Ammon's horn (tissue), 1 donor: ENCODE results near the gene RABGEF1.
"Not testable (repeated sequence)": the region's sequence is repeated elsewhere in the genome, so short reads cannot be mapped to it uniquely, and the experiment has no call there.

ENCODE experiments used
- DNase-seq: peaks from one replicate; pipeline ENCODE4 v3.0.0-alpha.2; 2016; ENCODE audit warnings: low spot score

Gene RABGEF1

DNA sequence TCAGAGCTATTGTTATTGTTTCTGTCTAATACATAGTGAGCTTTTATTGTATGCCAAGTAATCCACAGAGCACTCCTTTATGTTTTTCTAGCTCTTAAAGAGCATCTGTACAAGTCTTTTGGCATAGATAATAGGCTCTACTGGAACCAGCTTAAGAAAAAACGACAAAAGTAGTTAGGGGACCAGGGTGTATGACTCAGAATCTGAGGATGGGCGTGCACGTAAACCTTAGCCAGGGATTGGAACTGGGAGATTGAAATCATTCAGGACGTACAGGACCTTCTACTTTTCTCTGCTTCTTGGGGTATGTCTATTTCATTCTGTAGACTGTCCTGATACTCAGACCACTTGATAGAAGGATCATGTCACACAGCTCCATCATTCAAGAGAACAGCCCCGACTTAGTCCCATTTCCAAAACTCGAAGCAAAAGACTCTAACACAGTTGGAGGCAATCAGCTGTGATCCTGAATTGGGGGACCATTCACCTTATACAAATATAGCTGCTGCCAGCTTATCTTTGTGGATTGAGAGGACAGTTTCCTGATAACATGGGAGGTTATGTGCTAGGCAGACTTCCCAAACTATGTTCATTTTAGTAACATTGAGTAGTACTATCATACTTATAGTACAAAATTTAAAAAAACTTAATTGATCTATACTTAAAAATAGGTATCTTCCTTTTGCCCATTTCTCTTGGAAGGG, 24.9 kb downstream of the RABGEF1 start:
- DNase-seq: not testable (repeated sequence)

DNA sequence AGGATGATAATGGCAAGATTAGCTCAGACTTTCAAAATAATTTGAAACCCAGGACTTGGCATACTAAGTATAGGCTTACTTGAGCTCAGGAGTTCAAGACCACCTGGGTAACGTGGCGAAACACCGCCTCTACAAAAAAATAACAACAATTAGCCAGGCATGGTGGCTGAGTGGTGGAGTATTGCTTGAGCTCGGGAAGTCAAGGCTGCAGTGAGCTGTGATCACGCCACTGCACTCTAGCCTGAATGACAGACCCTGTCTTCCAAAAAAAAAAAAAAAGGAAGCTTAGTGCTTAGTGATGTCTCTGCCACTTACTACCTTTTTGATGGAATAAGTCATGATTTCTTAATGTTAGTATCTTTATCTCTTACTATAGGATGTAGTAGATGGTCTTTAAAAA, 25.5 kb downstream of the RABGEF1 start:
- no peak for DNase-seq

DNA sequence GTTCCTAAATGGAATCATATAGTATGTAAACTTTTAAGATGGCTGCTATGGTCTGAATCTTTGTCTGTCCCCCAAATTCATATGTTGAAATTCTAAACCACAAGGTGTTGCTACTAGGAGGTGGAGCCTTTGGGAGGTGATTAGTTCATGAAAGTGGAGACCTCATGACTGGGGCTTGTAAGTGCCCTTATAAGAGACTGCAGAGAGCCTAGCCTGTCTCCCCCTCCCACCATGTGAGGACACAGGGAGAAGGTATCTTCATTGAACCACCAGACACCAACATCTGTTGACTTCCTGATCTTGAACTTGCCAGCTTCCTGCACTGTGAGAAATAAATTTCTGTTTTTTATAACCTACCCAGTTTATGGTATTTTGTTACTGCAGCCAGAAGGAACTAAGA, 27.0 kb downstream of the RABGEF1 start:
- DNase-seq: not testable (repeated sequence)

DNA sequence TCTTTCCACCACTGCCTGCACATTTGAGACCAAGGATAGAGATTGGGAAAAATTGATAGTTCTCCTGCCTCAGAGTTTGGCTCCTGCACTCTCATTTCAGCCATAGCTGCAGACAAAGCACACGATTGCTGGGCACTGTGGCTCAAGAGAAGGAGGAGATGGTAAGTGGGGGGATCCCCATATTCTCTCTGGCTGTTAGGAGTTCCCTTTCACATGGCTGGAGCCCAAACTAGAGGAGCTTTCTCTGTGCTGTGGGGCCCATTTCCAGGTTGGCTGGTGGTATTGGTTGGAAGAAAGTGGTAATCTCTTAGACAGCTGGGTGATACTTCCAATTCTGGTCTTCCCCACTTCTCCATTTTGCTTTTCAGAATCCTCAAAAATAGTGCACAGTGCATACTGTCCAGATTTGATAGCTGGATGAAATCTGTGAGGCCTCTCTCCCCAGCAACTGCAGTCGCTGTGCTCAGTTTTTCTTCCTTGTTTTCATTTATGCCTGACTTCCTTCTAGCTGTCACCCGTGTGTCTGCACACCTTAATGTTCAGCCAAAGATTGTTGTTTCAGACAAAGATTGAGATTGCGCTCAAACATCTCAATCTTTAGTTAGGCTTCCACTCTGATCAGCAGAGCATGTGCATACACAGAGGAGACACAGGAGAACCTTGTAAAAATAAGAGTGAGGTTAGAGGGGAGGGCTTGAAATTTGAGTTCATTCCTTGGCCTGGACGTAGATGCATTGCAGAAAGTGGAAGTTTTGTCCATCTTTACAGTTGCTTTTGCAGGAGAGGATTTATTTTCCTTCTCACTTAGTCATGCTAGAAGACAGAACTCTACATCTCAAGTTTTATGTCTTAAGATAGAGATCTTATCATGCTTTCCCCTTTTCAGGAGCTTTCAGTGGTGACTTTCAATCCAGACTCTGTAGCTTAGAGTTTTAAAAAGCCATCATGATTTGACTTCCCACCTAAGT, 28.6 kb downstream of the RABGEF1 start:
- DNase-seq: no peak

DNA sequence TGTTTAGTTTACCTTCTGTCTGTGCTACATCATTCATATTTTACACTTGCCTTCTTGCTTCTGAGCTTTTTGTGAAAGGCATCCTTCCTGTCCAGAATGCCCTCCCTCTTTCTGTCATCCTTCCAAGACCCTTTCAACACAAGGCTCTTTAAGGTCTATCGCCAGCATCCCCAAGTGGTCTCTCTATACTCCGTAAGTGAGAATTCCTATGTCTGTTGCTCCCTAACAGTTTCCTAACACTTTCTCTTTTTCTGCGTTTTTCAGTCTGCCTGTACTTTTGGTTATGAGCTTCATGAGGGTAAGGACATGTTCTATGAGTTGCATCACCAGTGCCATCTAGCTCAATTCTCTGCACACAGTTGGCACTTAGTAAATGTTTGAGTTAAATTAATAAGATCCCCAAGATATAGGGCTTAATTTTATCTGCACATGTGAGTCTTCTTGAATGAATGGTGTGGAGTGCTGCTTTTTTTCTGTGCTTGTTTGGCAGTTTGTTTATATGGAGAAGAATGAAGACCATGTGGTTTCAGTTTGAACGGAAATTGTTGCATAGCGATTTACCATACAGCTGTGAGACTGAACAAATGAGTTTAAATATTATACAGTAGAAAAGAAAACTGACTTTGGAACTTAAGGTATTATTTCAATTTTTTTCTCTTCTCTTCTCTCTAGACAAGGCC, 29.4 kb downstream of the RABGEF1 start:
- peak; percentile 20 for DNase-seq

DNA sequence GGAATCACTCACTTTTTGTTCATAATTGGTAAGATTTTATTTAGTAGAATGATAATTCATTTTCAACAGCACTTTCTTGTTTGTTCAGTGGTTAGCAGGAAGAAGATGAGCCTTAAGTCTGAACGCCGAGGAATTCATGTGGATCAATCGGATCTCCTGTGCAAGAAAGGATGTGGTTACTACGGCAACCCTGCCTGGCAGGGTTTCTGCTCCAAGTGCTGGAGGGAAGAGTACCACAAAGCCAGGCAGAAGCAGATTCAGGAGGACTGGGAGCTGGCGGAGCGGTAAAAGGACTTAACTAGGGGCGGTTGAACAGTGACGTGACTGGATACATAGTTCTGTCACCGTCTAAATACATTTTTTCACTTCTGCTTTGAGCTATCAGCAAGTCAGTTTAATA, 31.3 kb downstream of the RABGEF1 start:
- peak; percentile 43 for DNase-seq

DNA sequence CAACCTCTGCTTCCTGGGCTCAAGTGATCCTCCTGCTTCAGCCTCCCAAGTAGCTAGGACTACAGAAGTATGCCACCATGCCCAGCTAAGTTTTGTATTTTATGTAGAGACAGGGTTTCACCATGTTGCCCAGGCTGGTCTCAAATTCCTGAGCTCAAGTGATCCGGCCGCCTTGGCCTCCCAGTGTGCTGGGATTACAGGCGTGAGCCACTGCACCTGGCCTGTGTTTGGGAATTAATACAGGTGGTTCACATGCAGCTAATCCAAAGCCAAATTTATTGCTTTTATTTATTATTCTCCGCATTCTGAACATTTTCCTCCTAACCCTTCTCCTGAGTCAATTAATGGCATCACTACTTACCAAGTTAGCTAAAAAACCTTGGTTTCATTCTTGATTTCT, 33.2 kb downstream of the RABGEF1 start:
- not testable (repeated sequence) for DNase-seq

DNA sequence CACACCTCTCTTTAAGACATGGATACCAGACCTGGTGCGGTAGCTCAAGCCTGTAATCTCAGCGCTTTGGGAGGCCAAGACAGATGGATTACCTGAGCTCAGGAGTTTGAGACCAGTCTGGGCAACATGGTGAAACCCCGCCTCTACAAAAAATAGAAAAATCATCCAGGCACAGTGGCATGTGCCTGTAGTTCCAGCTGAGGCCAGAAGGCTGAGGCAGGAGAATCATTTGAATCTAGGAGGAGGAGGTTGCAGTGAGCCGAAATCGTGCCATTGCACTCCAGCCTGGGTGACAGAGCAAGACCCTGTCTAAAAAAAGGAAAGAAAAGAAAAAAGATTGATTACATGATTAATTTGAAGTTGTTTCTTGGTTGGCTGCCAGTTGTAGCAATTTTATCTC, 35.9 kb downstream of the RABGEF1 start:
- not testable (repeated sequence) for DNase-seq

DNA sequence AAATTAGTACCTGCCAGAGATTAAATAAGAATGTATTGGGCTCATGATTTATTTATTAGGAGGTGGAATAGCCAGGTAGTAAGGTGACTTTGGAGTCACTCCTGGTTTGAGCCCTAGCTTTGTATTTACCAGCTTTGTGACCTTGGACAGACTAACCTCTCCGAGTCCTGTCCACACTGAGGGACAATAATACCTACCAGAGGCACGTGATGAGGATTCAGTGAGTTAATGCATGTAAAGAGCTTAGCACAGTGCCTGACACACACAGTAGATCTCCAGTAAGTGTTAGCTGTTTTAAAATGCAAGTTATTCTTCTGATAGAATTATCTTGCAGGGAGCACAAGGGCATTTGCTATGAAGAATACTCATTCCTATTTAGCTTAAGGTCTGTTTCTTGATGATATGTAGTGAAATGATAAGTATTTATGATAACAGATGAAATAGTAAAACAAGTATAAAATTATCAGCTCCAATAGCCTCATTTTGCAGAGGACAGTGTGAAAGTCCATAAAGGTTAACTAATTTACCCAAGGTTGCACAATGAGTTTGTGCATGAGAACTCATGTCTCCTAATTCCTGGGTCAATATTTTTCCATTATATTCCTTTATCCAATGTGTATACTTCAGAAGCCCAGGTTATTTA, 36.4 kb downstream of the RABGEF1 start:
- DNase-seq: no peak

DNA sequence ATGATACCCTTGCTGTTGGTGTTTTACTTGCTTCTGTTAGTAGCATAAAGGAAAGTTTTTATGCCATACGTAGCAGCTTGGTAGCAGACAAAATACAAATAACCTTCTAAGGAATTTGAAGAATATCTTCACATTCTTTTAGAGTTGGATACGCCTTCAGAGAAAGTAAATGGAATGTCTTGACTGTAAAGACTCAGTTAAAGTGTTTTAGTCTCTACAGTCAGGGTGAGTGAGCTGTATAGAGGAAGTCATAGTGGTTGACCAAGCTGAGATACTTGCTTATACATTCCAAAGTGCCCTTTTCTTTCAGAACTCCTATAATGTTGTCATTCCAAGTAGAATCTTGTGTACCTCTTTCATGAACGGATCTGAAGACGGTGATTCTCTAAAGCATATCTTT, 37.7 kb downstream of the RABGEF1 start:
- no peak for DNase-seq

DNA sequence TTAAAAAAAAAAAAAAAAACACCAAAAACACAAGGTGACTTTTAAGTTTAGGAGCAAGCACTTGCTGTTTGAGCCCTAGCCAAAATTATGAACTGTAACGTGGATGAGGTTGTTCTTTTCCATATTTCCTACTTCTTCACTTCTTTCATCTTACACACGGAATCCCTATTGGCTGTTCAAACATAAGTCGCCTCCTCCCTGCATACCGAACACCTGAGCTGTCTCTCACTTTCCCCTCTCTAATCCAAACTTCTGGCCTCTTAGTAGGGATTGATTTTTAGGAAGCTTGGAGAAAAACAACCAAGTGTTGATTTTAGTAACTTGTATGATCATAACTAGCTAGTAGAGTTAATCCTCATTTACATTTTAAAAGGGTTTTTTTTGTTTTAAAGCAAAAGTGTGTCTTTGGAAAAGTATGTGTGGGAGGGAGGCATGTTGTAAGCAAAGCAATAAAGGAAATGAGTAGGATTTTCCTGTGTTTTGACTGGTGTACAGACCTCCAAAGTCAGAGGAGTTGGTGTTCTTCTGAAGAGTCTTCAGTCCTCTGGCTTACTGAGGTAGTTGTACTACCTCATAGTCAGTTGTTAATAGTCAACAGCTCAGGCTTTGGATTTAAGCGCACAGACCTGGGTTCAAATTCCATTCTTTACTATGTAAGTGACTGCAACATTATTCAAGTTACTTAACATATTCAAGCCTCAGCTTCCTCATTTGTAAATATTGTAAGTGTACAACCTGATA, 39.3 kb downstream of the RABGEF1 start:
- no peak for DNase-seq

DNA sequence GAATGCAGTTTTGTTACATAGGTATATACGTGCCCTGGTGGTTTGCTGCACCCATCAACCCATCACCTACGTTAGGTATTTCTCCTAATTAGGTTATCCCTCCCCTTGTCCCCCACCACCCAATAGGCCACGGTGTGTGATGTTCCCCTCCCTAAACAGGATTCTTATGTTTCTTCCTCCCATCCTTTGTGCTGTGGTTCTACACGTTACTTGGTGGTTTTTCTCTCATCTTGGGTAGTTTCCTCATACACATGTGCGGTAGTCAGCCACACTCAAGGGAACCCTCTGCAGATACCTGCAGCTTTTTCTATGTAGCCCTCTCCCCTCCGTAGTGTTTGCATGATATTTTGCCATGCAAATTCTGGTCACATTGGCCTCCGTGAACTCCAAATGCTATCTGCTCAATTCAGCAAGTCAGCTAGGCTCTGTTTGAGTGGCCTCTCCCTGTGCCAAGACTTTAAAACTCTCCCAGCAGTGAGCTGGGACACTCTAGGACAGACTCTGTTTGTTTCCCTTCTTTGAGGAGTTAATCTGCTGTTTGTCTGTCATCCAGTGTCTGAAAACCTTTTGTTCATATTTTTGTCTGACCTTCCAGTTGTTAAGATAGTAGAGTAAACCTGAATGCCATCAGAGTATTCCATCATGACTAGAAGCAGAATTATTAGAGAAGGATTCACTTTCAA, 41.0 kb downstream of the RABGEF1 start:
- no peak for DNase-seq

DNA sequence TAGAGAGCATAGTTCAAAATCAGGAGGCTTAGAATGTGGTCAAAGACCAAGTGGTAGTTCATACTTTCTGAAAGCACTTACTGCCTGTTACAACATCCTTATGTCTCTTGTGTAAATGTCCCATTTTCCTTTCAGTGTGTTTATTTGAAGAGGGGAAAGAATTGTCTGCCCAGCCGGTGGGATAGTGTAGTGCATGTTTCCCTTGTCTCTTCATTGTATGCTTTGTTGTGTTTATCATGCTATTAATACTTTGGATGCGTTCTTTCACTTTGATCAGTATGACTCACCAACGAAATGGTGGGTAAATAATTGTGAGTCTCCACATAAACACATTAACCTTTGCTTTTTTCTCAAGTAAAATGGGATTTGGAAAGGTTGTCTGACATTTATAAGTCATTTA, 42.3 kb downstream of the RABGEF1 start:
- not testable (repeated sequence) for DNase-seq

DNA sequence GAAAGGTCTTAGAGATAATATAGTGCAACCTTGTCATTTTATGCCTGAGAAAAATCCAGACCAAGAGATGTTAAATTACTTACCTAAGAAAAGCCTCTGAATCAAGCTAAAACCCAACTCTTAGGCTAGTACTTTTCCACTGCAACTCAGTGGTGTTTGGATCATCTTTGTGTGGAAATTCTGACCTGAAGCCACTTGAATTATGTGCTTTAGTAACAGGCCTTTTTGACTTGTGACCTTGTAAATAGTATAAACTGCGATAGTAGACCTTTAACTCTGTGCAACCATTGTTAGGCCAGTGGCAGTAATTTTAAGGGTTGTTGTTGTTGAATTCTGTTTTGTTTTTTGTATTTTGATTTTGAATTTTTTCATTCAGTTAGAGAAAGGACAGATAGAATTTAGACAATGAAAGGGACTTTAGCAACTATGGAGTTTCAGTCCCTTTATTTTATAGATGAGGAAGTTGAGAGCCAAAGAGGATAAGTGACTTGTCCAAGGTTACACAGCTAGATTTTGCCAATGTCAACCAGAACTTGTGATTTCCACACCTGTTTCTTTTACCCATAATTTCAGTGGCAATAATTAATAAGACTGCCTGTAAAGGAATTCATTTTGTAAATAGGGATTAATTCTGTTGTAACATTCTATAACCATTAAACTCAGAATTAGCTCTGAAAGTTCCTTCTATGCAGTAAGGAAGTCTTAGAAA, 43.5 kb downstream of the RABGEF1 start:
- DNase-seq: not testable (repeated sequence)

DNA sequence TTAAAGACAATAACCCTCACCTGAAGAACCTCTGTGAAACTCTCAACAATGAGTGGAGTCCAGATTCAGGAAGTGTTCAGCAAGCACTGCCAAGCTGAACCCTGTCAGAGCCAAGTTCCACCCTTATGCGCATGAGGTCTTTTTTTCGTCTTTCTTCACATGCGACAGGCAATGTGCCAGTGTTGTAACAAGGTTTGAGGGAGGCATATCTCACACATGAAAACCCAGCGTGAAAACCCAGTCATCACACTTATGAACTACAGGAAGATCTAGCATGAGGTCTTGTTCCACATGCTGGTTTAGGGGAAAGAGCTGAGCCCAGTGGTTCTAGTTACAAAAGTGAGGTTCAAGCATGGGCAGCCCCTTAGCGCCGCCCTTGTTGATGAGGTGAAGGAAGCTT, 49.7 kb downstream of the RABGEF1 start:
- DNase-seq: no peak

DNA sequence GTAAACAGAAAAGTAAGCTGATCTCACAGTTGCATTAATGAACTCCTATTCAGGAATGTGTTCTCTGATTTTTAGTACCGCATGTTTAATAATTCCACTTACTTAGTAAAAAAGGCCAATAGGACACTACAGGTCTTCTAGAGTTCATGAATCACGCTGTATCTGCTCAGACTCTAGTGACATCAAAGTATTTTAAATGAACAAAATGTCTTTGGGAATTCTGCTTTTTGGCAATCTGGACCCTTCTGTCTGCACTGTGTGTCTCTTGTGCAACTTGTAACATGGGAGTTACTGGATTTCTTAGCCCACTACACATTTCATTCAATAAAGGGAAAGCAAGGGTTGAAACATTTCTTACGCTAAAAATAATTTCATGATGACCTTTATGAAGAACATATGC, 50.2 kb downstream of the RABGEF1 start:
- no peak for DNase-seq

DNA sequence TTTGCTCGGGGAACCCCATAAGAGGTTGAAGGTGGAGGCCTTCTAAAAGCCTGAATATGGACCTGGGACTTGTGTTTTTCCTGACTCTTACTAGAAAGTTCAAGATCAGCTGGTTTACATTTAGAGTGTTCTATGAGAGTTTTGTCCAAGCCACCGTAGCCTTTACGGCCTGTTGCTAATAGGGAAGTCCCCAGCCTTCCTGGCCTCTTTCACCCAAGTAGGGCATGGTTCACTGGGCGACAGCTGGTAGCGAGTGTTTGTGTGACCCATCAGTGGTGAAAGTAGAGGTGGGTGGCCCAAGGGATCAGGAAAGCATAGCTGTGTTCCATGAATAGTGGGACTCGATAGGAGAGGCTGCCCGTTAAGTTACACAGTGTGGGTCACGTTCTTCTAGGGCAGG, 60.1 kb downstream of the RABGEF1 start:
- no peak for DNase-seq

DNA sequence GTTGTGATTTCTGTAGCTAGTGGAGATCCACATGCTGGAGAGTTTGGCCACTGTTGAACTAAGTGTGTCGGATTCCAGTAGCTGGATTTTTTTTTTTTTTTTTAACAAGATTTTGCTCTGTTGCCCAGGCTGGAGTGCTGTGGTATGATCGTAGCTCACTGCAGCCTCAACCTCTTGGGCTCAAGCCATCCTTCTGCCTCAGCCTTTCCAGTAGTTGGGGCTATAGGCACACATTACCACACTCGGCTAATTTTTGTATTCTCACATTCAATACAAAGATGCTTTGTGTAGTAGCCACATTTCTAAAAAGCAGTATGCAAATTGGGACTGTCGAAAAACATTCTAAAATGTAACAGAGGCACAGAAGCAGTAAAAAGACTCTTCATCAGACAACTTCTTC, 63.5 kb downstream of the RABGEF1 start:
- DNase-seq: peak; percentile 89

DNA sequence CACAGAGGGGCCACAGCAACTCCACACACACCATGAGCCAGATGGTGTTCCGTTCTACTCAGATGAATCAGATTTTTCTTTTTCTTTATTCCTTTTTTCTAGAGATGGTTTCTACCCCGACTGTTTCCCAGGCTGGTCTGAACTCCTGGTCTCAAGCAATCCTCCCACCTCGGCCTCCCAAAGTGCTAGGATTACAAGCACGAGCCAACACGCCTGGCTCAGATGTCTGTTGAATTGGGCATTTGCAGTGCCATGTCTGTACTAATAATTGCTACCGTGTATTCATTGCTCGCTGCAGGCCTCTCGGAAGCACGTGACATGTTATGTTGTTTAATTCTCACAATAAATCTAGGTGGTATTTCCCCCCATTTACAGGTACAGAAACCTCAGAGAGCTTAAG, 67.2 kb downstream of the RABGEF1 start:
- DNase-seq: no peak

DNA sequence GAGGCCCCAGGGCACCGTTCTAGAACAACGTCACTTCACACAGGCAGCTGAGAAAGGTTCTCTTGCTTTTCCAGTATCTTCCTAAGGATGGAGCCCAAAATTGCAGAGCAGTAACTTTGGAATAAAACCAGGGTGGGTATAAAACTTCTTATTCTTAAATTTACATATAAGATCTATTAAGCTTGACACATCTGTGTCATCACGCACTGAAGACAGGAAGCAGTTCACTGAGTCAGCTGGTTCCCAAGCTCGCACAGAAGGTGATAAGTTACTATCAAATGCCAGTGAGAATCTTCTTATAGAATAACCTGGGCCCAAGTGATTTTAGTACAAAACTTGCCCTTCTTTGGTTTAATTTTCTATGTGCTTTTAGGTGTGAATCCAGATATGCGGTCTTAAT, 70.2 kb downstream of the RABGEF1 start:
- no peak for DNase-seq
